ENCODE results near the gene PPAN.
A peak's percentile ranks its signal among the peaks of the same experiment; 100 is the strongest.

The PPAN gene, protein sequence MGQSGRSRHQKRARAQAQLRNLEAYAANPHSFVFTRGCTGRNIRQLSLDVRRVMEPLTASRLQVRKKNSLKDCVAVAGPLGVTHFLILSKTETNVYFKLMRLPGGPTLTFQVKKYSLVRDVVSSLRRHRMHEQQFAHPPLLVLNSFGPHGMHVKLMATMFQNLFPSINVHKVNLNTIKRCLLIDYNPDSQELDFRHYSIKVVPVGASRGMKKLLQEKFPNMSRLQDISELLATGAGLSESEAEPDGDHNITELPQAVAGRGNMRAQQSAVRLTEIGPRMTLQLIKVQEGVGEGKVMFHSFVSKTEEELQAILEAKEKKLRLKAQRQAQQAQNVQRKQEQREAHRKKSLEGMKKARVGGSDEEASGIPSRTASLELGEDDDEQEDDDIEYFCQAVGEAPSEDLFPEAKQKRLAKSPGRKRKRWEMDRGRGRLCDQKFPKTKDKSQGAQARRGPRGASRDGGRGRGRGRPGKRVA

GRCh38 chr19:10106100-10106936, at the start of gene PPAN:
Gene PPAN (plus strand): TSS chr19:10106362. CDS start chr19:10106395, 33 bp downstream.
- peak; percentile 96 for DNase-seq

- DNase-seq = no peak
Observed at GRCh38 chr19:10061717-10062310, 44.3 kb upstream of the PPAN start.

DNA sequence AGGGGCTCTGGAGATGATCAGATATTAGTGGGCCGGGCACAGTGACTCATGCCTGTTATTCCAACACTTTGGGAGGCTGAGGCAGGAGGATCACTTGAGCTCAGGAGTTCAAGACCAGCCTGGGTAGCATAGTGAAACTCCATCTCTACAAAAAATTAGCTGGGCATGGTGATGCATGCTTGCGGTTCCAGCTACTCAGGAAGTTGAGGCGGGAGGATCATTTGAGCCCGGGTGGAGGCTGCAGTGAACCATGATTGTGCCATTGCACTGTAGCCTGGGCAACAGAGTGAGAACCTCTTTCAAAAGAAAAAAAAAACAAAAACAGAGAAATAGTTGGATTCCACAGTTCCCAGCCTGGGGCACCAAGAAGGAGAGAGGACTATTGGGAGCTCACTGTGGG, 38.0 kb upstream of the PPAN start:
- no peak for DNase-seq

- DNase-seq = no peak
Observed at GRCh38 chr19:10069046-10069445, 37.1 kb upstream of the PPAN start.

- no peak for DNase-seq
Observed at GRCh38 chr19:10070730-10071446, 35.3 kb upstream of the PPAN start.

DNA sequence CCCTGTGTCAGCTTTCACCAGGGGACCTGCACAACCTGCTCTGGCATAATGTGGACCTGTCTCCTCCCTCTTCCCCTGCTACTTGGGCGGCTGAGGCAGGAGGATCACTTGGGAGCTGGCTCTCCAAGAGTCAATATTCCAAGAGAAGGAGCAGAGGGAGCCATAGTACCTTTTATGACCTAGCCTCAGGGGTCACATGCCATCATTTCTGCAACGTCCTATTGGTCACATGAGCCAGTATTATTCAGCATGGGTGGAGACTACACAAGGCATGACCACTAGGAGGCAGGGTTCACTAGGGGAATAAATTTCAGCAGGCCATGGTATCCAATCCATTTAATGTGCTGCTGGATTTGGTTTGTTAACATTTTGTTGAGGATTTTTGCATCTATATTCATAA, 32.0 kb upstream of the PPAN start:
- peak; percentile 33 for DNase-seq

- DNase-seq = no peak
Observed at GRCh38 chr19:10076535-10076934, 29.6 kb upstream of the PPAN start.

DNA sequence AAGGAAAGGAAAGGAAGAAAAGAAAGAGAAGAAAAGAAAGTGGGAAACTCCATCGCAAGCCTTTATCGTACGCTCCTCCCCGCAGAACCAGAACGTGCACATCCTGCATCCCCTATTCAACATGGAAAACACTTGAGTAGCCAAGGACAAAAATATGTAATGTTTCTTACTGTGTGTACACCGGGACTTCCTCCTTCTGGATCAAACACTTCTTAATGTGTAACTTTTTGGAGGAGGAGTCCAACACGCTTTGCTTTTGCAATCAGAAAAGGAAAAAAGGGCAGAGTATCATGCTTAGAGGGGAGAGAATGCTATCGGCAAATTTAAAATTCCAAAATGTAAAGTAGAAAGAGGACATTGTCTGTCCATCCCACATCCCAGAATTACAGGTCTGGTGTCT, 27.8 kb upstream of the PPAN start:
- DNase-seq = no peak

DNA sequence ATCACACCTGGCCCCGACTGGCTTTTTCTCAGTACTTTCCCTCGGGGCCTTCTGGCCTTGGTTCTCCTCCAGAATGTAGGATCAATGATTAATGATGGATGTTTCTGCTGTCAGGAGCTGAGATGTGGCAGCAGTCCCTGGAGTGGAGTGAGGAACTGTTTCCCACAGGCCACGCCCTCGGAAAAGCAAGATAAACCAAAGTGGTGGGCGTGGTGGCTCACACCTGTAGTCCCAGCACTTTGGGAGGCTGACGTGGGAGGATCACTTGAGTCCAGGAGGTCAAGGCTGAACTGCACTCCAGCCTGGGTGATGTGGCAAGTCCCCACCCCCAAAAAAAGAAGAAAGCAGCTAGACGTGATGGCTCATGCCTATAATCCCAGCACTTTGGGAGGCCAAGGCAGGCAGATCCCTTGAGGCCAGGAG, 27.1 kb upstream of the PPAN start:
- DNase-seq = no peak

- no peak for DNase-seq
Observed at GRCh38 chr19:10083911-10084310, 22.3 kb upstream of the PPAN start.

DNA sequence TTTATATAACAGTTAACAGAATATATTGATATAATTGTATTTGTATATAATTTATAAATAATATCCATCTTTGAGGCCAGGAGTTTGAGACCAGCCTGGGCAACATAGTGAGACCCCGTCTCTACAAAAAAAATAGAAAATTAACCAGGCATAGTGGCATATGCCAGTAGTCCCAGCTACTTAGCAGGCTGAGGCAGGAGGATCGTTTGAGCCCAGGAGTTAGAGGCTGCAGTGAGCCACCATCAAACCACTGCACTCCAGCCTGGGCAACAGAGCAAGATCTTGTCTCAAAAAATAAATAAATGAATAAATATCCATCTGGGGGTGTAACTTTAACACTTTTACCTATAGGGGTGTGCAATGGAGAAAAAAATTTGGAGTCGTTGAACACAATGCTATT, 21.4 kb upstream of the PPAN start:
- DNase-seq = no peak

DNA sequence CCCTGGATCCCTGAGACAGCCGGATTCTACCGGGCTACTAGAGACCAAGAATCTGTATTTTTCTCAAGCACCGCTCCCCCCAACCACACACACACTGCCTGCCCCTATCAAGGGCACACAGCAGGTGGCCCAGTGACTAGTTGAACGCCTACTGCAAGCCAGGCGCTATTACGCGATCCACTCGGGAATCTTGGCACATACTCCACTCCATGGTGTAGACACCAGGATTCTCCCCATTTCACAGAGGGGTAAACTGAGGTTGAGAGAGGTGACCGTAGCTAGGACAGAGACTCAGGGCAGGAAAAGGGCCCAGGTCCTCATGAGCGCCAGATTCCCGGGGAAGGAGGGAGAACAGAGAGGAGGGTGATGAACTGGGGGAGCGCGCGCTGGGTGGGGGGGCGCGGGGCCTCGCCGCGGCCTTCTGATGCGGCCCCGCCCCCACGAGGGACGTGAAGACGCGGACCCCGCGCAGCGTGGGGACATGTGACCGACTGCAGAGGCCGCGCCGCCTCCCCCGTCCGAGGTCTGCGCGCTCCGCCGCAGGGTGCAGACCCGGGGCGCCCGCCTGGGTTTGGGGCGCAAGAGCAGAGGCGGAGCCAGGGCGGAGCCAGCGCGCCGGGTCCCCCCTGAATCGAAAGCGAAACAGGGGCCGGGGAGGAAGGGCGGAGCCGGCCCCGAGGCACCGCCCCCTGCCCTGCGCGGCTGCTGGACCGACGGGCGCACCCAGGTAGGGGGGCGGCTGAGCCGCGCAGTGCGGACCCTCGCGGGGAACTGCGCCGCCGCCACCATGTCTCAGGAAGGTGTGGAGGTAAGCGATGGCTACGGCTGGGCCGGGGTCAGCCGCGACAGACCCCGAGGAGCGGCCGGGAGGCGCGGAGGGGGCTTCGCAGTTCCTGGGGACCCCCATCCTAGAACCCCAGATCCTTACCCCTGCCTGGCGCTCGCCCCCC, 20.2 kb upstream of the PPAN start, which contains the start of gene SHFL:
Gene SHFL, plus strand, starts transcription at position 677 of the 950 bp plus-strand sequence. Its CDS starts 111 bp downstream, at position 788.
- DNase-seq = peak; percentile 74

DNA sequence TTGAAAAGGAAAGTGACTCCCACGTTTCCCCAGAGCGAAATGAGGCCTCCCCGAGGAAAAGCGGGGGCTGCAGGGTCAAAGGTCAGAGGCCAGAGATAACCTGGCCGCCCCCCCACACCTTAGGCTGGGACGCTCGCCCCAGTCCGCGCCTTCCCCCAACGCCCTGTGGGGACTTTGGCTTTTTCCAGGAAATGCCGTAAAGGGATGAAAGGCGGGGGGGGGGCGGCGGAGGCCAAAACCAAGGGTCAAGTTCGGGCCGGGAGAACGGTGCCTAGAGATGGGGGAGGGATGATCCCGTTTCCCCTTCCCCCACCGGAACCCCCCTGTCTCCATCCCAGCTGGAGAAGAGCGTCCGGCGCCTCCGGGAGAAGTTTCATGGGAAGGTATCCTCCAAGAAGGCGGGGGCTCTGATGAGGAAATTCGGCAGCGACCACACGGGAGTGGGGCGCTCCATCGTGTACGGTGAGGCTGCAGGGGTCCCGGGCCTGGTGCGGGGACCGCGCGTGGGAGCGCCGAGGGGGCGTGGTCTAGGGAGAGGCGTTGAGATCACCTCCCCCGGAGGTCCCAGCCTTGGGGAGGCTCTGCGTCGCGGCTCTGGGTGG, 19.5 kb upstream of the PPAN start:
- DNase-seq = peak; percentile 34

GRCh38 chr19:10087296-10088061, 18.7 kb upstream of the PPAN start:
- no peak for DNase-seq

DNA sequence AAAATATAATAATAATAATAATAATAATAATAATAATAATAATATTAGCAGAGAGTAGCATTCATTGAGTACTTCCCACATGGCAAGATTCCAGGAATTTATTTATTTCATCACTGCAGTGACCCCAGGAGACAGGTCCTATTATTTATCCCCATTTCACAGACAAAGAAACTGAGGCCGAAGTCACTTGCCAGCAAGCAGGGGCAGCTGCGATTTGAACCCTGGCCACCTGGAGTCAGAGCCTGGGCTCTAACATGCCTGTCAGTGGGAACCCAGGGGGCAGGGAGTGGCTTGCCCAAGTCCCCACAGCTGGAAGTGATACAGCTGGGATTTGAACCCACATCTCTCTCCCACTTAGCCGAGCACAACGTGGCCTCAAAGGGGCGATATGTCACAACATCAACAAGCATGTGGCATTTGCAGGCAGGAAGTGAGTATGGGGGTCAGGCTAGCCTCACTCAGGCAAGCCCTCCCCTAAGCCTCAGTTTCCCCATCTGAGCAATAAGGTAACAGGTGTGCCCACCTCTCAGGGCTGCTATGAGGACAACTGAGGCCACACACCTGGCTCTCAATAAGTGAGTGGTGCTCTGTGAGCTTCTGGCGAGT, 17.1 kb upstream of the PPAN start:
- no peak for DNase-seq

GRCh38 chr19:10089801-10090375, 16.3 kb upstream of the PPAN start:
- no peak for DNase-seq

DNA sequence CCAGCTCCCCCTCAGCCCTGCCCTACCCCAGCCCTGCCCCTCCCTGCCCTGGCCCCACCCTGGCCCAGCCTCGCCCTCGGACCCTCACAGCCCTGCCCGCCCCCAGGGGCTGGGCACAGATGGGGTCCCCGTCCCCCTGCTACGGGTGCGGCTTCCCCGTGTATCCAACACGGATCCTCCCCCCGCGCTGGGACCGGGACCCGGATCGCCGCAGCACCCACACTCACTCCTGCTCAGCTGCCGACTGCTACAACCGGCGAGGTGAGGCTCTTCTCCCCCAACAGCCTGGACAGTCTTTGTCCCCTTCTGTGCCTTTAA, 14.8 kb upstream of the PPAN start:
- DNase-seq = no peak

DNA sequence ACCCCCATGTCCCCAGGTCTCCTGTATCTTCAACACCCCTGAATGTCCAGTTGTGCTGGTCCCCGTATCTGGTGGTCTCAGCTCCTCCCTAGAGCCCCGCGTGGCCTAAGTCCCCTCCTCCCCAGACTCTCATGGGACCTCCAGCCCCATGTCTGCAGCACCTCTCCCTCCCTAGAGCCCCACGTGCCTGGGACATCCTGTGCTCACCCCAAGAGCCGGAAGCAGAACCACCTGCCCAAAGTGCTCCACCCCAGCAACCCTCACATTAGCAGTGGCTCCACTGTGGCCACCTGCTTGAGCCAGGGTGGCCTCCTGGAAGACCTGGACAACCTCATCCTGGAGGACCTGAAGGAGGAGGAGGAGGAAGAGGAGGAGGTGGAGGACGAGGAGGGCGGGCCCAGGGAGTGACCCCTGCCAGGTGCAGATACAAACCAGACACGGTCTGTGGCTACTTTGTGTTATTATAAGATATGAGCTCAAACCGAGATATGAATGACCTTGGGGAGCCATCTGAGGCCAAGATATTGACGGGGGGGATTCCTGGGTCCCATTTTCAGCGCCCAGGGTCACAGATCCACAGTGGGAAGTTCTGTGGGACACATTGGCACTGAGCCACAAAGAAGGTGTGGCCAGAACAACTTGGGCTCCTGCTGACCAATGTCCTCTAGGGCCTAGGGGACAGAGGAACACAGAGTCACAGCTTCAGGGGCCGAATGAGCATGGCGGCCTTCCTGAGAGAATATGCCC, 14.1 kb upstream of the PPAN start:
- DNase-seq = no peak

Measured in stimulated activated naive CD4-positive, alpha-beta T cell treated with Interleukin-2 at 50 U/mL for 16 hours (primary cell).